OCI-M1 (cell line): ENCODE measurements around the gene APOBEC3G.

Experiments
- DNase-seq: peaks from one replicate; lab custom pipeline; 2025; lab: John Stamatoyannopoulos, UW

APOBEC3G gene

GRCh38 chr22:39091126-39092081 is 14.3 kb downstream of the APOBEC3G start:
- no peak for DNase-seq

- peak; percentile 18 for DNase-seq
These were observed 15.2 kb downstream of the APOBEC3G start for GRCh38 chr22:39092111-39092862.

GRCh38 chr22:39094717-39095389 is 17.8 kb downstream of the APOBEC3G start:
- no peak for DNase-seq

GRCh38 chr22:39095971-39096370 is 18.9 kb downstream of the APOBEC3G start:
- DNase-seq = no peak

- DNase-seq = peak; percentile 59
These were observed 20.3 kb downstream of the APOBEC3G start, which contains the start of gene APOBEC3H for GRCh38 chr22:39097098-39098020. TSS of gene APOBEC3H (plus strand) at chr22:39097244. CDS start at chr22:39100279, 3,035 bp downstream.

GRCh38 chr22:39098026-39098425 is 21.0 kb downstream of the APOBEC3G start:
- DNase-seq = no peak

- no peak for DNase-seq
These were observed 21.5 kb downstream of the APOBEC3G start for GRCh38 chr22:39098576-39098975.

- DNase-seq = no peak
These were observed 24.2 kb downstream of the APOBEC3G start for GRCh38 chr22:39101226-39101625.

GRCh38 chr22:39103431-39103830 is 26.4 kb downstream of the APOBEC3G start:
- DNase-seq = no peak

GRCh38 chr22:39106326-39106725 is 29.3 kb downstream of the APOBEC3G start:
- no peak for DNase-seq

- DNase-seq = no peak
These were observed 31.4 kb downstream of the APOBEC3G start for GRCh38 chr22:39108487-39108886.

GRCh38 chr22:39109361-39109760 is 32.3 kb downstream of the APOBEC3G start:
- no peak for DNase-seq

GRCh38 chr22:39110631-39111561 is 33.8 kb downstream of the APOBEC3G start:
- DNase-seq = peak; percentile 37

GRCh38 chr22:39114112-39114511 is 37.0 kb downstream of the APOBEC3G start:
- DNase-seq = no peak

GRCh38 chr22:39115570-39115969 is 38.5 kb downstream of the APOBEC3G start:
- DNase-seq = no peak

GRCh38 chr22:39115977-39116621 is 39.0 kb downstream of the APOBEC3G start:
- no peak for DNase-seq

- DNase-seq = peak; percentile 82
These were observed 40.6 kb downstream of the APOBEC3G start for GRCh38 chr22:39117585-39118191.

- DNase-seq = no peak
These were observed 43.9 kb downstream of the APOBEC3G start for GRCh38 chr22:39120983-39121382.
